GM20000 (cell line): ENCODE measurements around the gene HIVEP2.

Experiments
- DNase-seq: peaks from one replicate; pipeline ENCODE4 v3.0.0; 2012; ENCODE audit warnings: low spot score
- CTCF ChIP-seq: IDR thresholded peaks from 2 replicates; pipeline ENCODE4 v1.5.1; 2012; ENCODE audit warnings: mild to moderate bottlenecking, control low read depth; ENCODE audit errors: extremely low read depth, missing control alignments

HIVEP2 gene

GRCh38 chr6:142803032-142803431 is 141.9 kb downstream of the HIVEP2 start:
- no peak for DNase-seq
- TF ChIP-seq CTCF, result no peak

GRCh38 chr6:142802124-142802523 is 142.9 kb downstream of the HIVEP2 start:
- no peak for DNase-seq
- TF ChIP-seq CTCF, result no peak

- no peak for DNase-seq
- no peak for TF ChIP-seq CTCF
Observed at GRCh38 chr6:142800240-142800639, 144.7 kb downstream of the HIVEP2 start.

GRCh38 chr6:142799639-142800038 is 145.3 kb downstream of the HIVEP2 start:
- TF ChIP-seq CTCF, result no peak
- no peak for DNase-seq

- TF ChIP-seq CTCF, result no peak
- no peak for DNase-seq
Observed at GRCh38 chr6:142797159-142797558, 147.8 kb downstream of the HIVEP2 start.

- no peak for TF ChIP-seq CTCF
- no peak for DNase-seq
Observed at GRCh38 chr6:142796571-142796970, 148.4 kb downstream of the HIVEP2 start.

- DNase-seq, result no peak
- TF ChIP-seq CTCF, result no peak
Observed at GRCh38 chr6:142796024-142796423, 149.0 kb downstream of the HIVEP2 start.
